Activated CD4-positive, alpha-beta T cell treated with anti-CD3 and anti-CD28 coated beads, Interleukin-2, amount 50 U/mL, for 16 hours (primary cell): ENCODE results near the gene ATP6V1E1.
A peak's percentile ranks its signal among the peaks of the same experiment; 100 is the strongest.

Source experiments
- DNase-seq: peaks from one replicate; pipeline ENCODE4 v3.0.0-alpha.2; 2020

The ATP6V1E1 gene

GRCh38 chr22:17633217-17633997, 4.9 kb upstream of the ATP6V1E1 start:
- no peak for DNase-seq

GRCh38 chr22:17631076-17631565, 2.6 kb upstream of the ATP6V1E1 start:
- no peak for DNase-seq

GRCh38 chr22:17629641-17630040, 1.1 kb upstream of the ATP6V1E1 start:
- no peak for DNase-seq

GRCh38 chr22:17629173-17629489, 582 bp upstream of the ATP6V1E1 start:
- no peak for DNase-seq

GRCh38 chr22:17627961-17628405, 566 bp downstream of the ATP6V1E1 start:
- DNase-seq: no peak

- DNase-seq: no peak
Observed at GRCh38 chr22:17613280-17613679, 15.3 kb downstream of the ATP6V1E1 start.

GRCh38 chr22:17612057-17612456, 16.5 kb downstream of the ATP6V1E1 start:
- DNase-seq: no peak

GRCh38 chr22:17607891-17608521, 20.5 kb downstream of the ATP6V1E1 start:
- DNase-seq: peak; percentile 37

GRCh38 chr22:17606496-17606895, 22.1 kb downstream of the ATP6V1E1 start:
- DNase-seq: no peak

GRCh38 chr22:17603668-17604067, 24.9 kb downstream of the ATP6V1E1 start:
- no peak for DNase-seq

- no peak for DNase-seq
Observed at GRCh38 chr22:17601031-17601430, 27.5 kb downstream of the ATP6V1E1 start.

GRCh38 chr22:17598318-17598717, 30.2 kb downstream of the ATP6V1E1 start:
- DNase-seq: no peak

GRCh38 chr22:17597217-17597616, 31.3 kb downstream of the ATP6V1E1 start:
- no peak for DNase-seq

- DNase-seq: no peak
Observed at GRCh38 chr22:17596226-17596625, 32.3 kb downstream of the ATP6V1E1 start.

GRCh38 chr22:17592201-17592600, 36.3 kb downstream of the ATP6V1E1 start:
- DNase-seq: no peak

- DNase-seq: no peak
Observed at GRCh38 chr22:17590586-17590985, 38.0 kb downstream of the ATP6V1E1 start.

GRCh38 chr22:17589810-17590375, 38.7 kb downstream of the ATP6V1E1 start:
- DNase-seq: no peak

GRCh38 chr22:17588606-17589005, 39.9 kb downstream of the ATP6V1E1 start:
- no peak for DNase-seq

- DNase-seq: no peak
Observed at GRCh38 chr22:17587629-17588028, 40.9 kb downstream of the ATP6V1E1 start.

- no peak for DNase-seq
Observed at GRCh38 chr22:17586831-17587440, 41.6 kb downstream of the ATP6V1E1 start.

- DNase-seq: no peak
Observed at GRCh38 chr22:17583151-17583550, 45.4 kb downstream of the ATP6V1E1 start.

GRCh38 chr22:17581631-17582030, 46.9 kb downstream of the ATP6V1E1 start:
- no peak for DNase-seq

- no peak for DNase-seq
Observed at GRCh38 chr22:17581056-17581455, 47.5 kb downstream of the ATP6V1E1 start.
